Activated T-cell treated with anti-CD3 and anti-CD28 coated beads, Interleukin-2, amount 50 U/mL, for 72 hours (primary cell): ENCODE measurements around the gene ARMC7. TPM values are rescaled to one million over a fixed set of nuclear protein-coding genes. Genes with fewer than 3 reads are reported as not detected.
A peak's percentile ranks its signal among the peaks of the same experiment; 100 is the strongest.

Experiments used
- ATAC-seq, 2 donors: fragments of 150-1000 bp; cut with Tn5 transposase; replicated peaks in 1 of 2; 2 replicates each; pipeline ENCODE4 v1.10.0; 2021; ENCODE audit warnings: moderate library complexity in 2 of 2, mild to moderate bottlenecking in 1 of 2
- DNase-seq, 2 donors: peaks; one replicate each; pipeline ENCODE4 v3.0.0; 2021 to 2022; ENCODE audit warnings: mixed read lengths in 1 of 2
- H3K27ac Mint-ChIP-seq: one replicate; pipeline ENCODE4 v1.8.0; 2022; ENCODE audit warnings: mild to moderate bottlenecking, moderate library complexity, mixed read lengths
- H3K27me3 Mint-ChIP-seq: one replicate; pipeline ENCODE4 v1.8.0; 2022; ENCODE audit warnings: low read depth, mixed read lengths
- H3K36me3 Mint-ChIP-seq, 2 donors: one replicate each; pipeline ENCODE4 v1.8.0; 2022; ENCODE audit warnings: mixed read lengths in 2 of 2, mild to moderate bottlenecking in 1 of 2; ENCODE audit not compliant: insufficient read depth in 2 of 2
- H3K4me1 Mint-ChIP-seq: one replicate; pipeline ENCODE4 v1.8.0; 2022; ENCODE audit warnings: low read depth, mixed read lengths
- H3K4me3 Mint-ChIP-seq, 2 donors: one replicate each; pipeline ENCODE4 v1.8.0; 2022; ENCODE audit warnings: mild to moderate bottlenecking in 2 of 2, mixed read lengths in 2 of 2, moderate library complexity in 2 of 2
- H3K9me3 Mint-ChIP-seq, 2 donors: one replicate each; pipeline ENCODE4 v1.8.0; 2022; ENCODE audit warnings: mixed read lengths in 2 of 2
- total RNA-seq, 2 donors: library from RNA; stranded (reverse); gene quantifications; one replicate each; pipeline ENCODE4 v1.2.3, GENCODE V29; 2022

The ARMC7 gene
- total RNA-seq, 2 donors from 2014 or later = 10.6 to 12.9 TPM

DNA sequence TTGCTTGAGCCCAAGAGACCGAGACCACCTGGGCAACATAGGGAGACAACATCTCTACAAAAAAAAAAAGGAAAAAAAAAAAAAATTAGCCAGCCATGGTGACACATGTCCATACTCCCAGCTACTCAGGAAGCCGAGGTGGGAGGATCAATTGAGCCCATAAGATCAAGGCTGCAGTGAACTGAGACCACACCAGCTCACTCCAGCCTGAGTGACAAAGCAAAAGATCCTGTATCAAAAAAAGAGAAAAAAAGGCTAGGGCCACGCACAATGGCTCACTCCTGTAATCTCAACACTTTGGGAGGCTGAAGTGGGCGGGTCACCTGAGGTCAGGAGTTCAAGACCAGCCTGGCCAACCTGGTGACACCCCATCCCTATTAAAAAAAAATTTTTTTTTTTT lies 59.2 kb downstream of the ARMC7 start:
- no peak for DNase-seq
- Mint-ChIP-seq H3K27ac (no peak overlapping the region), H3K36me3 (peaks cover 6 to 26% of the 10 kb centered on the region in 2 donors), H3K4me1 (peaks cover 20% of the 10 kb centered on the region), H3K9me3 (no peaks in the 10 kb centered on the region), H3K4me3 (no peak overlapping the region), H3K27me3 (no peaks in the 10 kb centered on the region)
- ATAC-seq = no peak

DNA sequence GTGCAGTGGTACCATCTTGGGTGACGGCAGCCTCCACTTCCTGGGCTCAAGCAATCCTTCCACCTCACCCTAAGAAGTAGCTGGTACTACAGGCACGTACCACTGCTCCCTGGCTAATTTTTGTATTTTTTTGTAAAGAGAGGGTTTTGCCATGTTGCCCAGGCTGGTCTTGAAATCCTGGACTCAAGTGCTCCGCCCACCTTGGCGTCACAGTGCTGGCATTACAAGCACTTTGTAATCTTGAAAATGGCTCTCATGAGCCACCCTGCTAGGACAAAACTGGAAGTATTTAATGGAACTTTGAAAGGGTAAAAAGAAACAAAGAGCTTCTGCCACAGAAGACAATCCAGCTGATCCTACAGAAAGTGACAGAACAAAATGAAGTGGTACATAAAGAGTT lies 63.8 kb downstream of the ARMC7 start:
- peaks cover 7 to 26% of the 10 kb centered on the region in 2 donors for H3K36me3 Mint-ChIP-seq
- DNase-seq (no peak), ATAC-seq (no peak)
- peak overlapping the region; percentile 13 for H3K27ac Mint-ChIP-seq
- H3K4me1 Mint-ChIP-seq = peaks cover 25% of the 10 kb centered on the region
- no peak overlapping the region for H3K4me3 Mint-ChIP-seq
- no peaks in the 10 kb centered on the region for H3K9me3 Mint-ChIP-seq
- no peaks in the 10 kb centered on the region for H3K27me3 Mint-ChIP-seq

DNA sequence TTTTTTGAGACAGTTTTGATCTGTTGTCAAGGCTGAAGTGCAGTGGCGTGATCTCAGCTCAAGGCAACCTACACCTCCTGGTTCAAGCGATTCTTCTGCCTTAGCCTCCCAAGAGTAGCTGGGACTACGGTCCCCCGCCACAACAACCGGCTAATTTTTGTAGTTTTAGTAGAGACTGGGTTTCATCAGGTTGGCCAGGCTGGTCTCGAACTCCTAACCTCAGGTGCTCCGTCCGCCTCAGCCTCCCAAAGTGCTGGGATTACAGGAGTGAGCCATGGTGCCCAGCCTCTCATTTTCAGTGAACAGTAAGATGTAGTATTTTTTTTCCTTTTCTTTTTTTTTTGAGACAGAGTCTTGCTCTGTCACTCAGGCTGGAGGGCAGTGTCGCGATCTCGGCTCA lies 65.2 kb downstream of the ARMC7 start:
- Mint-ChIP-seq H3K36me3 (peaks cover 7 to 28% of the 10 kb centered on the region in 2 donors), H3K27ac (peak overlapping the region; percentile 13), H3K4me1 (peaks cover 36% of the 10 kb centered on the region), H3K27me3 (no peaks in the 10 kb centered on the region), H3K9me3 (no peaks in the 10 kb centered on the region), H3K4me3 (no peak overlapping the region)
- ATAC-seq (no peak), DNase-seq (no peak)

DNA sequence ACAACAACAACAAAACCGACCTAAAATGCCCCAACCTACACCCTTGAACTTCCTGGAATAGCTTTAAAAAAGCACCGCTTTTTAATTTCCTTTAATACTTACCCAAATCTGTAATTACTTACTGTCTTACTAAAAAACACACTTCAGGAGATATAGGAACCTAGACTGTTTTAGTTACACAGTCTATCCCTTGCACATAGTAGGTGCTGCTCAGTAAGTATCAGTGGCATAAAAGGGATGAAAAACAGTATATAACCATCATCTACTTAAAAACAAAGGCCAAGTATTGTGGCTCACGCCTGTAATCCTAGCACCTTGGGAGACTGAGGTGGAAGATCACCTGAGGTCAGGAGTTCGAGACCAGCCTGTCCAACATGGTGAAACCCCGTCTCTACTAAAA lies 66.9 kb downstream of the ARMC7 start:
- Mint-ChIP-seq H3K27ac (no peak overlapping the region), H3K36me3 (peaks cover 9 to 38% of the 10 kb centered on the region in 2 donors), H3K4me3 (peak overlapping the region in 1 of 2 donors; percentile 29), H3K9me3 (no peaks in the 10 kb centered on the region), H3K4me1 (peaks cover 50% of the 10 kb centered on the region), H3K27me3 (no peaks in the 10 kb centered on the region)
- DNase-seq (no peak), ATAC-seq (no peak)

DNA sequence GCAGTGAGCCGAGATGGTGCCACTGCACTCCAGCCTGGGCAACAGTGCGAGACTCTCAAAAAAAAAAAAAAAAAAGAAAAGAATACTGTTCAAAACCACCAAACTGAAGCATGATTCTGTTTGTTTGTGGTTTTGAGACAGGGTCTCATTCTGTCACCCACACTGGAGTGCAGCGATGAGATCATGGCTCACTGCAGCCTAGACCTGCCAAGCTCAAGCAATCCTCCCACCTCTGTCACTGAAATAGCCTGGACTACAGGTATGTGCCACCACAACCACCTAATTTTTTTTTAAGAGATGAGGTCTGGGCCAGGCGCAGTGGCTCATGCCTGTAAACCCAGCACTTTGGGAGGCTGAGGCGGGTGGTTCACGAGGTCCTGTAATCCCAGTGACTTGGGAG lies 68.7 kb downstream of the ARMC7 start:
- Mint-ChIP-seq H3K4me1 (peaks cover 40% of the 10 kb centered on the region), H3K4me3 (no peak overlapping the region), H3K27ac (no peak overlapping the region), H3K36me3 (peaks cover 10 to 35% of the 10 kb centered on the region in 2 donors), H3K27me3 (no peaks in the 10 kb centered on the region), H3K9me3 (no peaks in the 10 kb centered on the region)
- ATAC-seq = no peak
- peak in 1 of 2 donors; percentile 31 for DNase-seq

Other genes starting within 250 kb of the ARMC7 start
- 10 to 100 TPM; 44.3 to 79.7 TPM for gene FDXR, start 237.0 kb upstream of the ARMC7 start, total RNA-seq
- not detected for gene FADS6, start 216.3 kb upstream of the ARMC7 start, total RNA-seq
- not detected for gene USH1G, start 186.7 kb upstream of the ARMC7 start, total RNA-seq
- gene OTOP2, start 185.7 kb upstream of the ARMC7 start, total RNA-seq = not detected
- gene OTOP3, start 174.1 kb upstream of the ARMC7 start, total RNA-seq = not detected
- gene HID1, start 137.2 kb upstream of the ARMC7 start, total RNA-seq = 1 to 10 TPM; 7.3 to 7.4 TPM
- under 1 TPM; 0.56 to 0.72 TPM for gene CDR2L, start 122.3 kb upstream of the ARMC7 start, total RNA-seq
- 10 to 100 TPM; 39.1 to 50.6 TPM for gene MRPL58, start 97.3 kb upstream of the ARMC7 start, total RNA-seq
- 100 to 1,000 TPM; 125 to 147 TPM for gene ATP5PD, start 63.0 kb upstream of the ARMC7 start, total RNA-seq
- 10 to 100 TPM; 21.4 to 24.1 TPM for gene KCTD2, start 62.7 kb upstream of the ARMC7 start, total RNA-seq
- gene SLC16A5, start 22.0 kb upstream of the ARMC7 start, total RNA-seq = 1 to 10 TPM; 7.5 to 9.8 TPM
- 10 to 100 TPM; 56.5 to 65.9 TPM for gene NT5C, start 21.8 kb downstream of the ARMC7 start, total RNA-seq
- gene JPT1, start 44.5 kb downstream of the ARMC7 start, total RNA-seq = 100 to 1,000 TPM; 162 to 188 TPM
- gene SUMO2, start 73.0 kb downstream of the ARMC7 start, total RNA-seq = 100 to 1,000 TPM; 361 to 368 TPM
- 100 to 1,000 TPM in 1 of 2 donors, 10 to 100 TPM in 1; 88.3 to 114 TPM for gene NUP85, start 95.7 kb downstream of the ARMC7 start, total RNA-seq
- gene GGA3, start 151.6 kb downstream of the ARMC7 start, total RNA-seq = 10 to 100 TPM; 77.1 to 80.9 TPM
- gene MRPS7, start 151.9 kb downstream of the ARMC7 start, total RNA-seq = 10 to 100 TPM; 42.8 to 43.0 TPM
- gene MIF4GD, start 161.3 kb downstream of the ARMC7 start, total RNA-seq = 10 to 100 TPM; 63.1 to 67.9 TPM
- gene SLC25A19, start 179.5 kb downstream of the ARMC7 start, total RNA-seq = 10 to 100 TPM; 39.9 to 59.3 TPM